Endothelial cell of umbilical vein (primary cell): ENCODE results near the gene HCST. TPM values are rescaled to one million over a fixed set of nuclear protein-coding genes. Genes with fewer than 3 reads are reported as not detected.

ENCODE experiments used
- BruUV-seq: library from RNA; stranded (reverse); fragments of 400-500 nt; replicated peaks from 2 replicates; lab custom pipeline; 2021; lab: Mats Ljungman, UMichigan
- CTCF ChIA-PET: fragments of 300-600, 350-600 bp; sonication (Branson Sonifier 250); formaldehyde crosslinking; loops from one replicate; lab custom pipeline; 2021; ENCODE audit warnings: antibody characterized with exemption, inconsistent platforms; lab: Charles Lee
- POLR2A ChIA-PET: fragments of 300-600, 350-600 bp; sonication (Branson Sonifier 250); formaldehyde crosslinking; loops from one replicate; lab custom pipeline; 2021; ENCODE audit warnings: antibody characterized with exemption, inconsistent platforms; lab: Charles Lee
- DNase-seq: peaks from one replicate; pipeline ENCODE4 v3.0.0-alpha.2; 2011; ENCODE audit warnings: low read depth, low spot score
- FAIRE-seq: peaks from 2 replicates; lab custom pipeline; 2011; peaks lifted over from hg19 to GRCh38; lab: Jason Lieb, UNC
- H2AFZ ChIP-seq: 2 replicates; pipeline ENCODE4 v1.6.0; 2012; ENCODE audit warnings: low read depth, low read length, control low read depth, inconsistent platforms
- H3K27ac ChIP-seq: 2 replicates; pipeline ENCODE4 v1.5.1; 2011; ENCODE audit warnings: low read depth, mild to moderate bottlenecking, control low read depth, low read length, moderate library complexity; ENCODE audit not compliant: insufficient read depth
- H3K27me3 ChIP-seq, 2 experiments: 2 replicates each; pipeline versions ENCODE4 v1.6.0 to v1.6.1; 2011; ENCODE audit warnings: low read length in 2 of 2, mixed read lengths in 1 of 2; ENCODE audit not compliant: control insufficient read depth in 2 of 2, insufficient read depth in 2 of 2
- H3K36me3 ChIP-seq, 2 experiments: 2 replicates in 1 of 2; 3 replicates in 1 of 2; pipeline ENCODE4 v1.5.1; 2011; ENCODE audit warnings: low read length in 2 of 2, mild to moderate bottlenecking in 1 of 2, moderate library complexity in 1 of 2; ENCODE audit not compliant: control insufficient read depth in 2 of 2, insufficient read depth in 2 of 2; ENCODE audit errors: extremely low read depth in 1 of 2
- H3K4me1 ChIP-seq: 3 replicates; pipeline ENCODE4 v1.5.1; 2011; ENCODE audit warnings: mild to moderate bottlenecking, low read length; ENCODE audit not compliant: control insufficient read depth, insufficient read depth; ENCODE audit errors: extremely low read depth
- H3K4me2 ChIP-seq: 2 replicates; pipeline ENCODE4 v1.6.1; 2011; ENCODE audit warnings: low read length, control low read depth, mixed read lengths; ENCODE audit not compliant: insufficient read depth
- H3K4me3 ChIP-seq, 3 experiments: fragments of 200-600 bp in 1 of 3; sonication (generic), shearing (Covaris generic) in 1 of 3; replicated peaks in 1 of 3; 2 replicates each; pipeline ENCODE4 v1.5.1; 2011 to 2016; ENCODE audit warnings: control low read depth in 3 of 3, low read length in 3 of 3, mild to moderate bottlenecking in 2 of 3, inconsistent platforms in 1 of 3, low read depth in 1 of 3, moderate library complexity in 1 of 3; ENCODE audit not compliant: insufficient read depth in 1 of 3
- H3K79me2 ChIP-seq: 2 replicates; pipeline ENCODE4 v1.6.0; 2012; ENCODE audit warnings: low read length, inconsistent platforms; ENCODE audit not compliant: control insufficient read depth, insufficient read depth
- H3K9ac ChIP-seq: replicated peaks from 2 replicates; pipeline ENCODE3; 2011; ENCODE audit warnings: low read length, control low read depth; ENCODE audit not compliant: insufficient read depth; ENCODE audit errors: extremely low read depth
- H3K9me1 ChIP-seq: replicated peaks from 3 replicates; pipeline ENCODE4 v1.6.0; 2011; ENCODE audit warnings: mild to moderate bottlenecking, low read length; ENCODE audit not compliant: control insufficient read depth, insufficient read depth; ENCODE audit errors: extremely low read depth
- H3K9me3 ChIP-seq: replicated peaks from 2 replicates; pipeline ENCODE4 v1.5.1; 2012; ENCODE audit warnings: low read length, inconsistent platforms; ENCODE audit not compliant: control insufficient read depth, insufficient read depth
- H4K20me1 ChIP-seq: replicated peaks from 2 replicates; pipeline ENCODE3; 2011; ENCODE audit warnings: mild to moderate bottlenecking, low read length; ENCODE audit not compliant: control insufficient read depth, insufficient read depth; ENCODE audit errors: extremely low read depth
- CTCF ChIP-seq, 2 donors: IDR thresholded peaks; 1 replicate in 1 of 2; 2 replicates in 1 of 2; pipeline ENCODE4 v1.5.1; 2011; ENCODE audit warnings: low read length in 2 of 2, mild to moderate bottlenecking in 2 of 2, moderate library complexity in 2 of 2, control low read depth in 1 of 2, inconsistent platforms in 1 of 2, low read depth in 1 of 2; ENCODE audit not compliant: insufficient read depth in 1 of 2; ENCODE audit errors: extremely low read depth in 1 of 2
- EZH2 ChIP-seq: IDR thresholded peaks from 2 replicates; pipeline ENCODE4 v1.6.1; 2012; ENCODE audit warnings: borderline replicate concordance, low read depth, mild to moderate bottlenecking, moderate library complexity, low read length, inconsistent platforms; ENCODE audit not compliant: severe bottlenecking
- FOS ChIP-seq: IDR thresholded peaks from 2 replicates; pipeline ENCODE4 v1.6.1; 2011; ENCODE audit warnings: mild to moderate bottlenecking, low read length, moderate library complexity, borderline replicate concordance; ENCODE audit not compliant: insufficient read depth
- GATA2 ChIP-seq: IDR thresholded peaks from 2 replicates; pipeline ENCODE4 v1.7.0; 2011; ENCODE audit warnings: low read depth, mild to moderate bottlenecking, moderate library complexity, mixed read lengths, low read length; ENCODE audit not compliant: insufficient read length, insufficient read depth
- JUN ChIP-seq: IDR thresholded peaks from 2 replicates; pipeline ENCODE4 v1.6.1; 2011; ENCODE audit warnings: borderline replicate concordance, low read depth; ENCODE audit not compliant: insufficient read length, insufficient read depth
- MYC ChIP-seq: IDR thresholded peaks from one replicate; pipeline ENCODE4 v1.6.1; 2011; ENCODE audit warnings: mild to moderate bottlenecking, low read depth, low read length
- POLR2A ChIP-seq: IDR thresholded peaks from 2 replicates; pipeline ENCODE4 v1.6.1; 2012; ENCODE audit warnings: low read depth, mild to moderate bottlenecking, control low read depth, low read length
- POLR2AphosphoS5 ChIP-seq: IDR thresholded peaks from 2 replicates; pipeline ENCODE4 v1.6.1; 2012; ENCODE audit warnings: low read depth, mild to moderate bottlenecking, control low read depth, low read length, moderate library complexity; ENCODE audit not compliant: insufficient read depth
- dilution Hi-C: fragments of 300-500 bp; cut with MboI; formaldehyde crosslinking; loops from one replicate; pipeline ENCODE4 v1.15.0; 2019; ENCODE audit warnings: low sequenced_read_pairs; ENCODE audit not compliant: extremely low pct_ligation_motif_present
- intact Hi-C: fragments of 100-400 bp; cut with micrococcal nuclease; formaldehyde crosslinking; loops from one replicate; pipeline ENCODE4 v1.10.0; 2022
- polyA plus RNA-seq, 4 experiments: library from polyadenylated mRNA; depleted of rRNA in 3 of 4; stranded (reverse) in 3 of 4; unstranded in 1 of 4; fragments of >200 nt; gene quantifications; 2 replicates each; pipeline versions ENCODE4 v1.2.1 to v1.2.3, GENCODE V29; 2011 to 2012; ENCODE audit warnings: missing spikeins in 1 of 4
- total RNA-seq: library from RNA; stranded (reverse); gene quantifications from 2 replicates; pipeline ENCODE4 v1.2.3, GENCODE V29; 2021
- TF ChIP-seq, protein P1 (sequence below): IDR thresholded peaks from 2 replicates; pipeline ENCODE4 v1.6.1; 2011; ENCODE audit not compliant: insufficient read depth, insufficient read length

The HCST gene
- total and polyA plus RNA-seq, 2 donors (not counting 3 experiments of a cell fraction or from before 2014, with no cell fraction given) = not detected

GRCh38 chr19:35921012-35921411 is 18.7 kb downstream of the HCST start:
- intact Hi-C loops (no loop called here), dilution Hi-C loops (no loop called here)
- Histone ChIP-seq H3K4me2 (no peak overlapping the region), H3K9ac (no peak overlapping the region), H4K20me1 (no peaks in the 10 kb centered on the region), H3K9me1 (no peaks in the 10 kb centered on the region), H3K36me3 (no peaks in the 10 kb centered on the region), H2AFZ (no peak overlapping the region), H3K4me3 (no peak overlapping the region), H3K27me3 (peaks cover 0 to 2% of the 10 kb centered on the region in 2 experiments), H3K27ac (no peak overlapping the region), H3K79me2 (no peaks in the 10 kb centered on the region), H3K4me1 (no peaks in the 10 kb centered on the region), H3K9me3 (no peaks in the 10 kb centered on the region)
- no peak for TF ChIP-seq MYC
- no peak for TF ChIP-seq POLR2A
- no peak for TF ChIP-seq JUN
- TF ChIP-seq EZH2 = no peak
- no peak for TF ChIP-seq FOS
- no peak for TF ChIP-seq CTCF (IDR thresholded peaks at IDR 0.05; ENCODE audit: extremely low read depth in 1 of 2, insufficient read depth in 1 of 2, low read depth in 1 of 2, low read length in 2 of 2)
- no peak for TF ChIP-seq GATA2
- no peak for TF ChIP-seq POLR2AphosphoS5
- TF ChIP-seq, protein P1, sequence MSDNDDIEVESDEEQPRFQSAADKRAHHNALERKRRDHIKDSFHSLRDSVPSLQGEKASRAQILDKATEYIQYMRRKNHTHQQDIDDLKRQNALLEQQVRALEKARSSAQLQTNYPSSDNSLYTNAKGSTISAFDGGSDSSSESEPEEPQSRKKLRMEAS = no peak
- POLR2A ChIA-PET = no interaction called here
- DNase-seq = no peak
- FAIRE-seq = no peak
- BruUV-seq = no TSS peak
- CTCF ChIA-PET = interaction anchor here (1.5 kb wide), 1 partner anchor 10 kb away, joined by 3 read pairs; no protein-coding TSS in a partner anchor
